ENCODE measurements around the gene HNMT. TPM values are rescaled to one million over a fixed set of nuclear protein-coding genes. Genes with fewer than 3 reads are reported as not detected.

HNMT gene
- polyA plus RNA-seq, 1 donor from 2014 or later, result not detected

GRCh38 chr2:138061961-138062360 lies 97.7 kb downstream of the HNMT start:
- no peak overlapping the region for H2AFZ ChIP-seq (ENCODE audit: low read depth, low read length)
- H3F3A ChIP-seq (ENCODE audit: insufficient read depth, low read length, poor library complexity, severe bottlenecking), result no peaks in the 10 kb centered on the region
- H3K4me2 ChIP-seq (ENCODE audit: low read length), result no peak overlapping the region
- H3K4me3 ChIP-seq (ENCODE audit: low read length), result no peak overlapping the region
- H3K9me3 ChIP-seq (ENCODE audit: low read length), result no peaks in the 10 kb centered on the region
- TF ChIP-seq, protein P1, sequence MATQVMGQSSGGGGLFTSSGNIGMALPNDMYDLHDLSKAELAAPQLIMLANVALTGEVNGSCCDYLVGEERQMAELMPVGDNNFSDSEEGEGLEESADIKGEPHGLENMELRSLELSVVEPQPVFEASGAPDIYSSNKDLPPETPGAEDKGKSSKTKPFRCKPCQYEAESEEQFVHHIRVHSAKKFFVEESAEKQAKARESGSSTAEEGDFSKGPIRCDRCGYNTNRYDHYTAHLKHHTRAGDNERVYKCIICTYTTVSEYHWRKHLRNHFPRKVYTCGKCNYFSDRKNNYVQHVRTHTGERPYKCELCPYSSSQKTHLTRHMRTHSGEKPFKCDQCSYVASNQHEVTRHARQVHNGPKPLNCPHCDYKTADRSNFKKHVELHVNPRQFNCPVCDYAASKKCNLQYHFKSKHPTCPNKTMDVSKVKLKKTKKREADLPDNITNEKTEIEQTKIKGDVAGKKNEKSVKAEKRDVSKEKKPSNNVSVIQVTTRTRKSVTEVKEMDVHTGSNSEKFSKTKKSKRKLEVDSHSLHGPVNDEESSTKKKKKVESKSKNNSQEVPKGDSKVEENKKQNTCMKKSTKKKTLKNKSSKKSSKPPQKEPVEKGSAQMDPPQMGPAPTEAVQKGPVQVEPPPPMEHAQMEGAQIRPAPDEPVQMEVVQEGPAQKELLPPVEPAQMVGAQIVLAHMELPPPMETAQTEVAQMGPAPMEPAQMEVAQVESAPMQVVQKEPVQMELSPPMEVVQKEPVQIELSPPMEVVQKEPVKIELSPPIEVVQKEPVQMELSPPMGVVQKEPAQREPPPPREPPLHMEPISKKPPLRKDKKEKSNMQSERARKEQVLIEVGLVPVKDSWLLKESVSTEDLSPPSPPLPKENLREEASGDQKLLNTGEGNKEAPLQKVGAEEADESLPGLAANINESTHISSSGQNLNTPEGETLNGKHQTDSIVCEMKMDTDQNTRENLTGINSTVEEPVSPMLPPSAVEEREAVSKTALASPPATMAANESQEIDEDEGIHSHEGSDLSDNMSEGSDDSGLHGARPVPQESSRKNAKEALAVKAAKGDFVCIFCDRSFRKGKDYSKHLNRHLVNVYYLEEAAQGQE (IDR thresholded peaks at IDR 0.05; ENCODE audit: borderline replicate concordance), result no peak
- H3K27ac ChIP-seq (ENCODE audit: low read length), result no peak overlapping the region
- no peaks in the 10 kb centered on the region for H4K20me1 ChIP-seq (ENCODE audit: insufficient read depth)
- no peaks in the 10 kb centered on the region for H3K79me2 ChIP-seq (replicated peaks; ENCODE audit: insufficient read depth, low read length)
- H3K9ac ChIP-seq (ENCODE audit: low read length), result no peak overlapping the region
- no peaks in the 10 kb centered on the region for H3K27me3 ChIP-seq (ENCODE audit: insufficient read depth, low read depth, low read length)
- H3K36me3 ChIP-seq (ENCODE audit: insufficient read depth, low read length), result no peaks in the 10 kb centered on the region
- H3K9me2 ChIP-seq (ENCODE audit: insufficient read depth, low read length), result no peaks in the 10 kb centered on the region

- H3K36me3 ChIP-seq (ENCODE audit: insufficient read depth, low read length), result no peaks in the 10 kb centered on the region
- H3K4me2 ChIP-seq (ENCODE audit: low read length), result no peak overlapping the region
- H2AFZ ChIP-seq (ENCODE audit: low read depth, low read length), result no peak overlapping the region
- H3K27me3 ChIP-seq (ENCODE audit: insufficient read depth, low read depth, low read length), result no peaks in the 10 kb centered on the region
- no peak overlapping the region for H3K4me3 ChIP-seq (ENCODE audit: low read length)
- H3K9me3 ChIP-seq (ENCODE audit: low read length), result no peaks in the 10 kb centered on the region
- H3K9ac ChIP-seq (ENCODE audit: low read length), result no peak overlapping the region
- no peak overlapping the region for H3K27ac ChIP-seq (ENCODE audit: low read length)
- H3K9me2 ChIP-seq (ENCODE audit: insufficient read depth, low read length), result no peaks in the 10 kb centered on the region
- H3K79me2 ChIP-seq (replicated peaks; ENCODE audit: insufficient read depth, low read length), result no peaks in the 10 kb centered on the region
- H3F3A ChIP-seq (ENCODE audit: insufficient read depth, low read length, poor library complexity, severe bottlenecking), result no peaks in the 10 kb centered on the region
- TF ChIP-seq RAD21 (conservative IDR thresholded peaks at IDR 0.05), result no peak
- TF ChIP-seq, protein P1 (IDR thresholded peaks at IDR 0.05; ENCODE audit: borderline replicate concordance), result no peak
- no peak for TF ChIP-seq SMC3 (conservative IDR thresholded peaks at IDR 0.05; ENCODE audit: poor library complexity)
- no peaks in the 10 kb centered on the region for H4K20me1 ChIP-seq (ENCODE audit: insufficient read depth)
These were observed 98.9 kb downstream of the HNMT start for GRCh38 chr2:138063181-138063580.
